ENCODE data around the gene N4BP2. TPM values are rescaled to one million over a fixed set of nuclear protein-coding genes. Genes with fewer than 3 reads are reported as not detected.
"Not testable (repeated sequence)": the region's sequence is repeated elsewhere in the genome, so short reads cannot be mapped to it uniquely, and the experiment has no call there.

The N4BP2 gene
- total and polyA plus RNA-seq, 10 donors = 1.3 to 18.7 (median 12.3) TPM

DNA sequence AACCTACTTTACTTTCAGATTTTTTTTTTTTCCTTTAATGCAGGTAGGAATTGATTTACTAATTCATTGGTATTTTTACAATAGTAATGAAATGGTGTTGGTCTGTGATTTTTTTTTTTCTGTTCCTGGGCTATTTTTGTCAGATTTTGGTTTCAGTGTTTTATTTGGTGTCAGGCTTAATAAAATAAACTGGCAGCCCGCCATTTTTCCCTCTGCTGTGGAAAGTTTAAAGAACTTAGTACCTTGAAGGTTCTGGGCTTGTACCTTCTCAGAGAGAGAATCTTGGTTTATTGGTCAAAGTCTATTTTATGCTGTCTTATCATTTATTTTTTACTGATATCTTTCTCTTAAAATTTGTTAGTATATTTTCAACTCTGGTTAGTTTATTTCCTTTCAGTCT, 76.2 kb downstream of the N4BP2 start:
- no peak overlapping the region for H3K4me3 ChIP-seq
- no peaks in the 10 kb centered on the region for H3K9me3 ChIP-seq
- H3K27me3 ChIP-seq (replicated peaks in 1 of 7) = no peaks in the 10 kb centered on the region
- WGBS, 5 donors = 91 to 100% (median 97%) methylated on average over 1 of the region's 1 CpG
- no peak for DNase-seq
- H3K4me1 ChIP-seq = no peaks in the 10 kb centered on the region
- H3K36me3 ChIP-seq = peaks cover 0 to 37% (median 0%) of the 10 kb centered on the region in 6 donors
- TF ChIP-seq POLR2A (IDR thresholded peaks at IDR 0.05) = no peak
- no peak for TF ChIP-seq CTCF (IDR thresholded peaks at IDR 0.05 in 8 of 11, conservative IDR thresholded peaks at IDR 0.05 in 3 of 11)
- TF ChIP-seq POLR2AphosphoS5 (IDR thresholded peaks at IDR 0.05) = no peak
- intact Hi-C loops (cut with DNase I; ENCODE audit: low total_unique reads) = no loop called here
- H3K27ac ChIP-seq = no peak overlapping the region

DNA sequence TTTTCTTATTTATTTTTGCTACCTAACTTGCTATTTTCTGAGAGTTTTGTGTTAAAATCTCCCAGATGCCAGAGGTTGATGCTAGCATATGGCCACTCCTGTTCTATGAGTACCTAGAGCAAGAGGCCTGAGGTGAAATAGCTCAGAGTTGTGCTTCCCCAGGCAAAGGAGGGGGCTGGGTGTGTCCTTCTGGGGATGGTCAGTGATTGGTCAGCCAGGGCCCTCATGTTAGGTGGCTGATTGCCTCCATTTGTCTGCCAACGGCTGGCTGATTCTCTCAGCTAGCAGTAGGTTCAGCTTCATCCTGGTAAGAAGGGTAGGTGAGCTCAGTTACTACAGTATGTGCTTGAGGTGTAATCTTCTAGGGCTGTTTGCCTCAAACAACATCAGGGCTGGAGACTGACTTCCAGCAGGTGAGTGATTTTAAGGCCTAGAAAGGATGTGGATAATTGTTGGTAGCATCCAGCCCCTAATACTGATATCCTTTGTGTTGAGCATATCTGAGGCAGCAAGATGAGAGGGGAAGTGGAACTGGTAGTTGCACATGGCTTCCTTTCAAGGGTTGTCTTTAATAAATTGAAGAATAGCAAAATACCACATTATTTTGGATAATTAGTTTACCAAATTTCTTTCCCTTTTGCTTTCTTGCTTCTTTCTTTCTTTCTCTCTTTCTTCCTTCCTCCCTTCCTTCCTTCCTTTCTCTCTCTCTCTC, 77.7 kb downstream of the N4BP2 start:
- Histone ChIP-seq H3K9me3 (no peaks in the 10 kb centered on the region), H3K4me3 (no peak overlapping the region), H3K36me3 (peaks cover 0 to 36% (median 0%) of the 10 kb centered on the region in 6 donors), H3K27ac (no peak overlapping the region), H3K4me1 (no peaks in the 10 kb centered on the region), H3K27me3 (replicated peaks in 1 of 7) (no peaks in the 10 kb centered on the region)
- intact Hi-C loops (cut with DNase I; ENCODE audit: low total_unique reads) = no loop called here
- no peak for DNase-seq
- TF ChIP-seq POLR2AphosphoS5 (IDR thresholded peaks at IDR 0.05) = no peak
- no peak for TF ChIP-seq CTCF (IDR thresholded peaks at IDR 0.05 in 8 of 11, conservative IDR thresholded peaks at IDR 0.05 in 3 of 11)
- TF ChIP-seq POLR2A (IDR thresholded peaks at IDR 0.05) = no peak
- 83 to 100% (median 90%) methylated on average over 1 of the region's 1 CpG for WGBS, 5 donors

DNA sequence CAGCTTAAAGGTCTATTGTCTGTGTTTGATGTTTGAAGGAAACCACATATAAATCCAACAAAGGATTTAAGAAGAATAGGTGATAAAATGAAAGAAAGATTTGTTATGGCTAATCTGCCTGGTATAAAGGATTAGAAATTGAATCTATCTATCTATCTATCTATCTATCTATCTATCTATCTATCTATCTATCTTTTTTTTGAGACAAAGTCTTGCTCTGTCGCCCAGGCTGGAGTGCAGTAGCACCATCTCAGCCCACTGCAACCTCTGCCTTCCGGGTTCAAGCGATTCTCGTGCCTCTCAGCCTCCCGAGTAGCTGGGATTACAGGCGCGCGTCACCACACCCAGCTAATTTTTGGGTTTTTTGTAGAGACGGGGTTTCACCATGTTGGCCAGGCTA, 79.6 kb downstream of the N4BP2 start:
- peaks cover 0 to 33% (median 0%) of the 10 kb centered on the region in 6 donors for H3K36me3 ChIP-seq
- H3K4me3 ChIP-seq; H3K27ac ChIP-seq; DNase-seq; H3K9me3 ChIP-seq; H3K27me3 ChIP-seq (replicated peaks in 1 of 7); intact Hi-C loops (cut with DNase I; ENCODE audit: low total_unique reads); H3K4me1 ChIP-seq: not testable (repeated sequence)
- 82 to 99% (median 92%) methylated on average over 9 of the region's 9 CpGs for WGBS, 5 donors

- Histone ChIP-seq H3K27me3 (replicated peaks in 1 of 7) (no peaks in the 10 kb centered on the region), H3K9me3 (no peaks in the 10 kb centered on the region), H3K4me1 (no peaks in the 10 kb centered on the region), H3K27ac (no peak overlapping the region), H3K4me3 (no peak overlapping the region), H3K36me3 (peaks cover 0 to 43% (median 6%) of the 10 kb centered on the region in 6 donors)
- intact Hi-C loops (cut with DNase I; ENCODE audit: low total_unique reads) = no loop called here
- no peak for DNase-seq
- TF ChIP-seq CTCF (IDR thresholded peaks at IDR 0.05 in 8 of 11, conservative IDR thresholded peaks at IDR 0.05 in 3 of 11) (no peak), POLR2A (IDR thresholded peaks at IDR 0.05) (no peak), POLR2AphosphoS5 (IDR thresholded peaks at IDR 0.05) (no peak)
These were observed 83.5 kb downstream of the N4BP2 start for GRCh38 chr4:40140196-40140595.

GRCh38 chr4:40140597-40140996, 83.9 kb downstream of the N4BP2 start:
- H3K4me1 ChIP-seq; H3K9me3 ChIP-seq; intact Hi-C loops (cut with DNase I; ENCODE audit: low total_unique reads); H3K4me3 ChIP-seq; DNase-seq; H3K27me3 ChIP-seq (replicated peaks in 1 of 7); H3K27ac ChIP-seq: not testable (repeated sequence)
- WGBS, 5 donors = 51 to 100% (median 59%) methylated on average over 3 to 4 of the region's 4 CpGs
- peaks cover 0 to 47% (median 7%) of the 10 kb centered on the region in 6 donors for H3K36me3 ChIP-seq
